A549 treated with Mapracorat at 1 μM for 4 hours (cell line): ENCODE results near the gene ZNF175. TPM values are rescaled to one million over a fixed set of nuclear protein-coding genes. Genes with fewer than 3 reads are reported as not detected.

Experiments used
- total RNA-seq: library from RNA; stranded (reverse); fragments of 200-300 nt; extraction: Qiagen RNA extraction; gene quantifications from 5 replicates; pipeline ENCODE4 v1.2.3, GENCODE V29; 2022

The ZNF175 gene
- 3.2 to 5.1 TPM (median 4.1 TPM) in 5 replicates for total RNA-seq

DNA sequence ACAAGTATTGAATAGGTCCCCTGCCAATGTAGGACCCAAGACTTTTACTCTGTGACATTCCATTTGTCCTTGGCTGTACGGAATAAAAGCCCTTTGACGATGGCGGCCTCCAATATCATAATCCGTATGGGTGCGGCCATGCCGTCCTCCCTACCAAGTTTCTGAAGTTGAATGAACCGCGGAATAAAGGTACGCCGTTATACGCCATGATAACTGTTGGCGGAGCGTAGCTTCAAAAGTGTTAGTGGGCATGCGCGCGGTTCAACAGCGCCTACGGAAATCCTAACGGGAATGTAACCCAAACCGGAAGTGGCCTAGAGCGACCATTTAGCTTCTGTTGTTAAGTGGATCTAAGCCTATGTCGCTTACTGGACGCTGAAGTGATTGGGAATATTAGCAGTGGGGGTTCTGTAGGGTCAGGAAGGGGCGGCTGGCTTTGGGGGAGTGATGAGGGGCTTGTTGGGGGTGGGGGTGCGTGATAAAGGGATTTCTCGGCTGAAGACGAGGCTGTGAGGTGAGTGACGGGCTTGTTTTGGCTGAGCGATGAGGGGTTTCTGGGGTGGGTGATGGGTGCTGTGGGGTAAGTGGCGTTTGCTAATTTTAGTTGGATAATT is at the start of gene ZNF175:
ZNF175 (plus strand) TSS at position 322 of the 614 bp plus-strand sequence. CDS start 2,047 bp downstream, outside the sequence.

GRCh38 chr19:51531349-51532315 is 39.5 kb upstream of the ZNF175 start, which contains the start of gene SIGLEC6:
TSS of gene SIGLEC6 (minus strand) at chr19:51531670. CDS start at chr19:51531648, 22 bp downstream.

DNA sequence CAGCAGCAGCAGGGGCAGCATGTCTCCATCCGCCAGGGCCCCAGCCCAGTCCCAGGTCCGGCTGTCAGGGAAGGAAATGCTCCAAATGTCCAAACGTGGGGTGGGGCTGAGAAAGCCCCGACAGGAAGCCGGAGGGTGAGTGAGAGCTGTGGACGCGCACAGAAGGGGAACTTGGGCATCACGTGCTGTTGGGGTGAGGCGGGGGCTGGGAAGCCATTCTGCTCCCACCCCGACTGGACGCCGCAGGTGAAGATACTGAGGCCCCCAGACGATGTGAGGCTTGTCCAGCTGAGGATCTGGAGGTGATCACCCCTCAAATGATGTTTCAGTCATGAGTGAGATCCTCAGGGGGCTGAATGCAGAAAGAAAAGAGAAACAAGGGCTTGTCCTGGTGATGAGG is 59.2 kb downstream of the ZNF175 start, which contains the start of gene SIGLEC5:
SIGLEC5 (minus strand) TSS at position 87 of the 400 bp plus-strand sequence; CDS start at position 21, 66 bp downstream.

Other genes starting within 250 kb of the ZNF175 start
- gene VSIG10L, start 229.1 kb upstream of the ZNF175 start, total RNA-seq: 9.6 to 14.1 TPM (median 13.8 TPM) in 5 replicates
- 227 to 265 TPM (median 239 TPM) in 5 replicates for gene ETFB, start 204.9 kb upstream of the ZNF175 start, total RNA-seq
- 4.6 to 14.2 TPM (median 13.0 TPM) in 5 replicates for gene CLDND2, start 202.3 kb upstream of the ZNF175 start, total RNA-seq
- not detected in 5 replicates for gene NKG7, start 198.6 kb upstream of the ZNF175 start, total RNA-seq
- gene LIM2, start 183.3 kb upstream of the ZNF175 start, total RNA-seq: not detected in 5 replicates
- gene C19orf84, start 180.7 kb upstream of the ZNF175 start, total RNA-seq: not detected in 5 replicates
- gene SIGLEC10, start 153.6 kb upstream of the ZNF175 start, total RNA-seq: not detected in 5 replicates
- not detected in 5 replicates for gene SIGLEC8, start 112.8 kb upstream of the ZNF175 start, total RNA-seq
- not detected in 5 replicates for gene CEACAM18, start 92.7 kb upstream of the ZNF175 start, total RNA-seq
- not detected in 5 replicates for gene SIGLEC12, start 69.5 kb upstream of the ZNF175 start, total RNA-seq
- gene SIGLEC6, start 39.6 kb upstream of the ZNF175 start, total RNA-seq: not detected in 5 replicates
- not detected in 5 replicates for gene SIGLEC5, start 59.1 kb downstream of the ZNF175 start, total RNA-seq
- gene SIGLEC14, start 75.5 kb downstream of the ZNF175 start, total RNA-seq: 0.08 to 0.20 TPM in 2 of 5 replicates, not detected in the others
- gene SPACA6, start 122.0 kb downstream of the ZNF175 start, total RNA-seq: 10.2 to 20.1 TPM (median 13.4 TPM) in 5 replicates
- gene HAS1, start 152.7 kb downstream of the ZNF175 start, total RNA-seq: not detected in 5 replicates
- gene FPR1, start 180.6 kb downstream of the ZNF175 start, total RNA-seq: 0.11 to 0.24 TPM (median 0.14 TPM) in 5 replicates
- gene FPR2, start 189.9 kb downstream of the ZNF175 start, total RNA-seq: not detected in 5 replicates
- not detected in 5 replicates for gene FPR3, start 223.9 kb downstream of the ZNF175 start, total RNA-seq